ENCODE measurements around the gene PTTG1IP. TPM values are rescaled to one million over a fixed set of nuclear protein-coding genes. Genes with fewer than 3 reads are reported as not detected.

The PTTG1IP gene
- total RNA-seq, 6 experiments from 2014 or later: 54.3 to 195 (median 140) TPM

- DNase-seq: no peak
- intact Hi-C loops (cut with DNase I): loop anchor here in 1 of 2 donors (10.0 kb wide), 1 partner anchor 121 kb away; no protein-coding TSS in a partner anchor
Observed at GRCh38 chr21:44813727-44814126, 59.8 kb downstream of the PTTG1IP start.

GRCh38 chr21:44813149-44813548 lies 60.3 kb downstream of the PTTG1IP start:
- H3K4me3 ChIP-seq: no peak overlapping the region
- no peak for DNase-seq
- intact Hi-C loops (cut with DNase I): loop anchor here in 1 of 2 donors (10.0 kb wide), 1 partner anchor 122 kb away; no protein-coding TSS in a partner anchor
- H3K9me3 ChIP-seq: no peaks in the 10 kb centered on the region
- no peak for ATAC-seq
- no peaks in the 10 kb centered on the region for H3K27me3 ChIP-seq
- TF ChIP-seq POLR2A (IDR thresholded peaks at IDR 0.05): no peak
- peaks cover 0 to 8% (median 2%) of the 10 kb centered on the region in 4 donors for H3K4me1 ChIP-seq
- no peak overlapping the region for H3K27ac ChIP-seq
- 96% methylated on average over 8 of the region's 10 CpGs for WGBS (ENCODE audit: insufficient coverage, low coverage, low lambda C conversion rate, missing lambda C conversion rate)
- peaks cover 0 to 20% (median 3%) of the 10 kb centered on the region in 4 donors for H3K36me3 ChIP-seq

More at GRCh38 chr21:44813727-44814126, 59.8 kb downstream of the PTTG1IP start:
- no peak for ATAC-seq
- Histone ChIP-seq H3K4me1 (peaks cover 0 to 8% (median 2%) of the 10 kb centered on the region in 4 donors), H3K9me3 (no peaks in the 10 kb centered on the region), H3K27ac (no peak overlapping the region), H3K27me3 (no peaks in the 10 kb centered on the region), H3K36me3 (peaks cover 0 to 16% (median 1%) of the 10 kb centered on the region in 4 donors), H3K4me3 (no peak overlapping the region)
- no CpG with 5 or more reads among the region's 18 CpGs for WGBS (ENCODE audit: insufficient coverage, low coverage, low lambda C conversion rate, missing lambda C conversion rate)
- no peak for TF ChIP-seq POLR2A (IDR thresholded peaks at IDR 0.05)
- TF ChIP-seq CTCF (IDR thresholded peaks at IDR 0.05): no peak

- Histone ChIP-seq H3K4me3 (no peak overlapping the region), H3K27me3 (no peaks in the 10 kb centered on the region), H3K27ac (no peak overlapping the region), H3K4me1 (peaks cover 0 to 8% (median 2%) of the 10 kb centered on the region in 4 donors), H3K36me3 (peaks cover 0 to 25% (median 3%) of the 10 kb centered on the region in 4 donors), H3K9me3 (no peaks in the 10 kb centered on the region)
- ATAC-seq (no peak), DNase-seq (no peak)
- 80% methylated on average over 2 of the region's 14 CpGs for WGBS (ENCODE audit: insufficient coverage, low coverage, low lambda C conversion rate, missing lambda C conversion rate)
- intact Hi-C loops (cut with DNase I): loop anchor here in 1 of 2 donors (10.0 kb wide), 1 partner anchor 122 kb away; no protein-coding TSS in a partner anchor
- no peak for TF ChIP-seq POLR2A (IDR thresholded peaks at IDR 0.05)
- no peak for TF ChIP-seq CTCF (IDR thresholded peaks at IDR 0.05)
Observed at GRCh38 chr21:44812640-44813039, 60.9 kb downstream of the PTTG1IP start.

GRCh38 chr21:44810779-44811178 lies 62.7 kb downstream of the PTTG1IP start:
- intact Hi-C loops (cut with DNase I): loop anchor here in 1 of 2 donors (10.0 kb wide), 1 partner anchor 124 kb away; no protein-coding TSS in a partner anchor
- Histone ChIP-seq H3K36me3 (peaks cover 2 to 37% (median 9%) of the 10 kb centered on the region in 4 donors), H3K27me3 (no peaks in the 10 kb centered on the region), H3K27ac (no peak overlapping the region), H3K9me3 (no peaks in the 10 kb centered on the region), H3K4me1 (no peaks in the 10 kb centered on the region), H3K4me3 (no peak overlapping the region)
- 93% methylated on average over 3 of the region's 6 CpGs for WGBS (ENCODE audit: insufficient coverage, low coverage, low lambda C conversion rate, missing lambda C conversion rate)
- TF ChIP-seq CTCF (IDR thresholded peaks at IDR 0.05) (no peak), POLR2A (IDR thresholded peaks at IDR 0.05) (no peak)
- DNase-seq: no peak
- ATAC-seq: no peak

GRCh38 chr21:44805859-44806258 lies 67.6 kb downstream of the PTTG1IP start:
- intact Hi-C loops (cut with DNase I): loop anchor here in 1 of 2 donors (10.0 kb wide), 1 partner anchor 99 kb away; no protein-coding TSS in a partner anchor
- H3K4me3 ChIP-seq: no peak overlapping the region
- no peak for TF ChIP-seq POLR2A (IDR thresholded peaks at IDR 0.05)
- no peak for TF ChIP-seq CTCF (IDR thresholded peaks at IDR 0.05)
- peaks cover 0 to 33% (median 9%) of the 10 kb centered on the region in 4 donors for H3K36me3 ChIP-seq
- H3K4me1 ChIP-seq: peaks cover 0 to 16% (median 4%) of the 10 kb centered on the region in 4 donors
- H3K27ac ChIP-seq: no peak overlapping the region
- H3K9me3 ChIP-seq: no peaks in the 10 kb centered on the region
- 90% methylated on average over 4 of the region's 4 CpGs for WGBS (ENCODE audit: insufficient coverage, low coverage, low lambda C conversion rate, missing lambda C conversion rate)
- DNase-seq: no peak
- no peak for ATAC-seq
- no peaks in the 10 kb centered on the region for H3K27me3 ChIP-seq
